Measurements from ENCODE around the gene NCR2. TPM values are rescaled to one million over a fixed set of nuclear protein-coding genes. Genes with fewer than 3 reads are reported as not detected.

Gene NCR2
- total RNA-seq, 5 donors from 2014 or later (not counting 1 experiment from before 2014, with no cell fraction given): not detected

GRCh38 chr6:41334482-41335040, 847 bp upstream of the NCR2 start:
- POLR2A ChIA-PET: no interaction called here
- Histone ChIP-seq H3K27me3 (replicated peaks in 1 of 2; ENCODE audit: control insufficient read depth in 2 of 2, extremely low read depth in 1 of 2, insufficient read depth in 2 of 2, low read length in 1 of 2) (no peaks in the 10 kb centered on the region), H3K4me3 (ENCODE audit: control insufficient read depth in 1 of 2, extremely low read depth in 1 of 2, low read length in 1 of 2) (no peak overlapping the region), H3K36me3 (ENCODE audit: control insufficient read depth in 2 of 2, extremely low read depth in 1 of 2, insufficient read depth in 1 of 2, low read length in 1 of 2) (no peaks in the 10 kb centered on the region), H3K27ac (ENCODE audit: low read length) (peak overlapping the region; percentile 82), H3K4me1 (ENCODE audit: control insufficient read depth in 1 of 2, extremely low read depth in 1 of 2, insufficient read depth in 2 of 2, low read length in 2 of 2) (peaks cover 34 to 57% of the 10 kb centered on the region in 2 experiments), H3K9me3 (no peaks in the 10 kb centered on the region)
- Mint-ChIP-seq H3K4me1 (peaks cover 55 to 58% (median 55%) of the 10 kb centered on the region in 3 donors), H3K4me3 (peak overlapping the region; percentile 10 to 73 (median 34)), H3K27me3 (no peaks in the 10 kb centered on the region), H3K9me3 (no peaks in the 10 kb centered on the region), H3K27ac (peak overlapping the region; percentile 77 to 90), H3K36me3 (no peaks in the 10 kb centered on the region)
- CTCF ChIA-PET: interaction anchor here (0.6 to 3.0 kb wide), 11 partner anchors 10 to 1356 kb away, joined by 3 to 14 read pairs (median 4); no protein-coding TSS in a partner anchor
- ATAC-seq (replicated peaks in 1 of 4) (no peak), DNase-seq (peak in 1 of 35 experiments; percentile 45)
- WGBS (ENCODE audit: insufficient coverage): 75% methylated on average over 4 of the region's 11 CpGs

GRCh38 chr6:41335943-41336342, 535 bp downstream of the NCR2 start:
- peaks cover 54 to 58% (median 55%) of the 10 kb centered on the region in 3 donors for H3K4me1 Mint-ChIP-seq
- H3K27me3 ChIP-seq (replicated peaks in 1 of 2; ENCODE audit: control insufficient read depth in 2 of 2, extremely low read depth in 1 of 2, insufficient read depth in 2 of 2, low read length in 1 of 2): no peaks in the 10 kb centered on the region
- 59% methylated on average over 9 of the region's 11 CpGs for WGBS (ENCODE audit: insufficient coverage)
- H3K4me3 Mint-ChIP-seq: peak overlapping the region in 1 of 3 donors; percentile 19
- no peaks in the 10 kb centered on the region for H3K9me3 Mint-ChIP-seq
- POLR2A ChIA-PET: no interaction called here
- peaks cover 34 to 57% of the 10 kb centered on the region in 2 experiments for H3K4me1 ChIP-seq (ENCODE audit: control insufficient read depth in 1 of 2, extremely low read depth in 1 of 2, insufficient read depth in 2 of 2, low read length in 2 of 2)
- H3K4me3 ChIP-seq (ENCODE audit: control insufficient read depth in 1 of 2, extremely low read depth in 1 of 2, low read length in 1 of 2): no peak overlapping the region
- ATAC-seq (replicated peaks in 1 of 4) (no peak), DNase-seq (peak in 1 of 35 experiments; percentile 28)
- no peaks in the 10 kb centered on the region for H3K27me3 Mint-ChIP-seq
- H3K27ac ChIP-seq (ENCODE audit: low read length): no peak overlapping the region
- no peaks in the 10 kb centered on the region for H3K9me3 ChIP-seq
- CTCF ChIA-PET: interaction anchor here in 1 of 2 donors (0.6 kb wide), 1 partner anchor 21 kb away, joined by 3 read pairs; no protein-coding TSS in a partner anchor
- H3K36me3 ChIP-seq (ENCODE audit: control insufficient read depth in 2 of 2, extremely low read depth in 1 of 2, insufficient read depth in 1 of 2, low read length in 1 of 2): no peaks in the 10 kb centered on the region
- no peaks in the 10 kb centered on the region for H3K36me3 Mint-ChIP-seq
- peak overlapping the region; percentile 23 to 28 for H3K27ac Mint-ChIP-seq

- no peaks in the 10 kb centered on the region for H3K9me3 Mint-ChIP-seq
- H3K27me3 Mint-ChIP-seq: no peaks in the 10 kb centered on the region
- no peak overlapping the region for H3K27ac Mint-ChIP-seq
- no peak overlapping the region for H3K4me3 Mint-ChIP-seq
- DNase-seq: no peak
- no peak for ATAC-seq (replicated peaks in 1 of 4)
- H3K4me1 Mint-ChIP-seq: peaks cover 46 to 50% (median 48%) of the 10 kb centered on the region in 3 donors
- ChIA-PET POLR2A (no interaction called here), CTCF (no interaction called here)
- Histone ChIP-seq H3K27me3 (replicated peaks in 1 of 2; ENCODE audit: control insufficient read depth in 2 of 2, extremely low read depth in 1 of 2, insufficient read depth in 2 of 2, low read length in 1 of 2) (peaks cover 0 to 8% of the 10 kb centered on the region in 2 experiments), H3K4me1 (ENCODE audit: control insufficient read depth in 1 of 2, extremely low read depth in 1 of 2, insufficient read depth in 2 of 2, low read length in 2 of 2) (peaks cover 31 to 48% of the 10 kb centered on the region in 2 experiments), H3K9me3 (no peaks in the 10 kb centered on the region), H3K4me3 (ENCODE audit: control insufficient read depth in 1 of 2, extremely low read depth in 1 of 2, low read length in 1 of 2) (no peak overlapping the region), H3K27ac (ENCODE audit: low read length) (no peak overlapping the region), H3K36me3 (ENCODE audit: control insufficient read depth in 2 of 2, extremely low read depth in 1 of 2, insufficient read depth in 1 of 2, low read length in 1 of 2) (no peaks in the 10 kb centered on the region)
- no peaks in the 10 kb centered on the region for H3K36me3 Mint-ChIP-seq
- no CpG with 5 or more reads among the region's 1 CpG for WGBS (ENCODE audit: insufficient coverage)
Measured at GRCh38 chr6:41336824-41337223, 1.4 kb downstream of the NCR2 start.

GRCh38 chr6:41337709-41338108, 2.3 kb downstream of the NCR2 start:
- no CpG with 5 or more reads among the region's 4 CpGs for WGBS (ENCODE audit: insufficient coverage)
- ATAC-seq (replicated peaks in 1 of 4) (no peak), DNase-seq (no peak)
- Mint-ChIP-seq H3K9me3 (no peaks in the 10 kb centered on the region), H3K4me1 (peaks cover 37 to 42% (median 40%) of the 10 kb centered on the region in 3 donors), H3K4me3 (no peak overlapping the region), H3K27me3 (no peaks in the 10 kb centered on the region), H3K27ac (no peak overlapping the region), H3K36me3 (no peaks in the 10 kb centered on the region)
- Histone ChIP-seq H3K4me1 (ENCODE audit: control insufficient read depth in 1 of 2, extremely low read depth in 1 of 2, insufficient read depth in 2 of 2, low read length in 2 of 2) (peaks cover 24 to 39% of the 10 kb centered on the region in 2 experiments), H3K4me3 (ENCODE audit: control insufficient read depth in 1 of 2, extremely low read depth in 1 of 2, low read length in 1 of 2) (no peak overlapping the region), H3K27me3 (replicated peaks in 1 of 2; ENCODE audit: control insufficient read depth in 2 of 2, extremely low read depth in 1 of 2, insufficient read depth in 2 of 2, low read length in 1 of 2) (peaks cover 0 to 15% of the 10 kb centered on the region in 2 experiments), H3K9me3 (no peaks in the 10 kb centered on the region), H3K36me3 (ENCODE audit: control insufficient read depth in 2 of 2, extremely low read depth in 1 of 2, insufficient read depth in 1 of 2, low read length in 1 of 2) (no peaks in the 10 kb centered on the region), H3K27ac (ENCODE audit: low read length) (no peak overlapping the region)
- ChIA-PET CTCF (no interaction called here), POLR2A (no interaction called here)

GRCh38 chr6:41338659-41339058, 3.3 kb downstream of the NCR2 start:
- Histone ChIP-seq H3K4me3 (ENCODE audit: control insufficient read depth in 1 of 2, extremely low read depth in 1 of 2, low read length in 1 of 2) (no peak overlapping the region), H3K36me3 (ENCODE audit: control insufficient read depth in 2 of 2, extremely low read depth in 1 of 2, insufficient read depth in 1 of 2, low read length in 1 of 2) (no peaks in the 10 kb centered on the region), H3K4me1 (ENCODE audit: control insufficient read depth in 1 of 2, extremely low read depth in 1 of 2, insufficient read depth in 2 of 2, low read length in 2 of 2) (peaks cover 14 to 30% of the 10 kb centered on the region in 2 experiments), H3K9me3 (no peaks in the 10 kb centered on the region), H3K27ac (ENCODE audit: low read length) (no peak overlapping the region), H3K27me3 (replicated peaks in 1 of 2; ENCODE audit: control insufficient read depth in 2 of 2, extremely low read depth in 1 of 2, insufficient read depth in 2 of 2, low read length in 1 of 2) (peaks cover 0 to 18% of the 10 kb centered on the region in 2 experiments)
- ChIA-PET CTCF (interaction anchor here in 1 of 2 donors (0.9 to 1.0 kb wide), 2 partner anchors 16 to 724 kb away, joined by 3 read pairs; no protein-coding TSS in a partner anchor), POLR2A (no interaction called here)
- no peaks in the 10 kb centered on the region for H3K27me3 Mint-ChIP-seq
- WGBS (ENCODE audit: insufficient coverage): no CpG with 5 or more reads among the region's 4 CpGs
- no peak for DNase-seq
- ATAC-seq (replicated peaks in 1 of 4): no peak
- H3K4me1 Mint-ChIP-seq: peaks cover 28 to 32% (median 31%) of the 10 kb centered on the region in 3 donors
- no peaks in the 10 kb centered on the region for H3K9me3 Mint-ChIP-seq
- H3K36me3 Mint-ChIP-seq: no peaks in the 10 kb centered on the region
- H3K27ac Mint-ChIP-seq: no peak overlapping the region
- no peak overlapping the region for H3K4me3 Mint-ChIP-seq

- DNase-seq (no peak), ATAC-seq (replicated peaks in 1 of 4) (no peak)
- peaks cover 27 to 30% (median 29%) of the 10 kb centered on the region in 3 donors for H3K4me1 Mint-ChIP-seq
- peaks cover 0 to 18% of the 10 kb centered on the region in 2 experiments for H3K27me3 ChIP-seq (replicated peaks in 1 of 2; ENCODE audit: control insufficient read depth in 2 of 2, extremely low read depth in 1 of 2, insufficient read depth in 2 of 2, low read length in 1 of 2)
- no peak overlapping the region for H3K27ac ChIP-seq (ENCODE audit: low read length)
- WGBS (ENCODE audit: insufficient coverage): 92% methylated on average over 5 of the region's 8 CpGs
- H3K4me1 ChIP-seq (ENCODE audit: control insufficient read depth in 1 of 2, extremely low read depth in 1 of 2, insufficient read depth in 2 of 2, low read length in 2 of 2): peaks cover 7 to 27% of the 10 kb centered on the region in 2 experiments
- H3K36me3 ChIP-seq (ENCODE audit: control insufficient read depth in 2 of 2, extremely low read depth in 1 of 2, insufficient read depth in 1 of 2, low read length in 1 of 2): no peaks in the 10 kb centered on the region
- H3K9me3 ChIP-seq: no peaks in the 10 kb centered on the region
- POLR2A ChIA-PET: no interaction called here
- peaks cover 0 to 2% of the 10 kb centered on the region in 2 donors for H3K27me3 Mint-ChIP-seq
- H3K9me3 Mint-ChIP-seq: no peaks in the 10 kb centered on the region
- CTCF ChIA-PET: no interaction called here
- no peak overlapping the region for H3K4me3 ChIP-seq (ENCODE audit: control insufficient read depth in 1 of 2, extremely low read depth in 1 of 2, low read length in 1 of 2)
- no peaks in the 10 kb centered on the region for H3K36me3 Mint-ChIP-seq
- H3K27ac Mint-ChIP-seq: peak overlapping the region in 1 of 2 donors; percentile 52
- H3K4me3 Mint-ChIP-seq: no peak overlapping the region
Measured at GRCh38 chr6:41341580-41341979, 6.2 kb downstream of the NCR2 start.
